ENCODE measurements around the gene CDH24. TPM values are rescaled to one million over a fixed set of nuclear protein-coding genes. Genes with fewer than 3 reads are reported as not detected.

Gene CDH24
- total RNA-seq, 6 experiments from 2014 or later: 0.26 to 0.74 (median 0.54) TPM

- H3K27ac ChIP-seq: no peak overlapping the region
- ATAC-seq (no peak), DNase-seq (no peak)
- H3K9me3 ChIP-seq: no peaks in the 10 kb centered on the region
- no peak overlapping the region for H3K4me3 ChIP-seq
- WGBS (ENCODE audit: insufficient coverage, low coverage, low lambda C conversion rate, missing lambda C conversion rate): 63% methylated on average over 2 of the region's 2 CpGs
- no peaks in the 10 kb centered on the region for H3K27me3 ChIP-seq
- H3K4me1 ChIP-seq: peaks cover 0 to 6% (median 3%) of the 10 kb centered on the region in 4 donors
- H3K36me3 ChIP-seq: peaks cover 4 to 59% (median 14%) of the 10 kb centered on the region in 4 donors
- TF ChIP-seq POLR2A (IDR thresholded peaks at IDR 0.05) (no peak), CTCF (IDR thresholded peaks at IDR 0.05) (no peak)
- intact Hi-C loops (cut with DNase I): no loop called here
Observed at GRCh38 chr14:23028799-23029198, 28.5 kb downstream of the CDH24 start.

- Histone ChIP-seq H3K4me3 (no peak overlapping the region), H3K27me3 (no peaks in the 10 kb centered on the region), H3K27ac (no peak overlapping the region), H3K4me1 (no peaks in the 10 kb centered on the region), H3K36me3 (peaks cover 3 to 29% (median 7%) of the 10 kb centered on the region in 4 donors), H3K9me3 (no peaks in the 10 kb centered on the region)
- WGBS (ENCODE audit: insufficient coverage, low coverage, low lambda C conversion rate, missing lambda C conversion rate): 75% methylated on average over 4 of the region's 4 CpGs
- TF ChIP-seq POLR2A (IDR thresholded peaks at IDR 0.05): no peak
- no peak for TF ChIP-seq CTCF (IDR thresholded peaks at IDR 0.05)
- ATAC-seq (no peak), DNase-seq (no peak)
- intact Hi-C loops (cut with DNase I): no loop called here
Observed at GRCh38 chr14:23025151-23025814, 32.0 kb downstream of the CDH24 start.

GRCh38 chr14:23024612-23025075, 32.7 kb downstream of the CDH24 start:
- DNase-seq: no peak
- Histone ChIP-seq H3K36me3 (peaks cover 3 to 28% (median 7%) of the 10 kb centered on the region in 4 donors), H3K27me3 (no peaks in the 10 kb centered on the region), H3K4me3 (no peak overlapping the region), H3K4me1 (no peaks in the 10 kb centered on the region), H3K27ac (no peak overlapping the region), H3K9me3 (no peaks in the 10 kb centered on the region)
- TF ChIP-seq POLR2A (IDR thresholded peaks at IDR 0.05): no peak
- no peak for TF ChIP-seq CTCF (IDR thresholded peaks at IDR 0.05)
- ATAC-seq: no peak
- intact Hi-C loops (cut with DNase I): no loop called here
- 67% methylated on average over 7 of the region's 7 CpGs for WGBS (ENCODE audit: insufficient coverage, low coverage, low lambda C conversion rate, missing lambda C conversion rate)

- H3K4me3 ChIP-seq: no peak overlapping the region
- intact Hi-C loops (cut with DNase I): no loop called here
- ATAC-seq (no peak), DNase-seq (no peak)
- WGBS (ENCODE audit: insufficient coverage, low coverage, low lambda C conversion rate, missing lambda C conversion rate): 95% methylated on average over 2 of the region's 2 CpGs
- no peak for TF ChIP-seq CTCF (IDR thresholded peaks at IDR 0.05)
- TF ChIP-seq POLR2A (IDR thresholded peaks at IDR 0.05): no peak
- H3K36me3 ChIP-seq: peaks cover 3 to 20% (median 7%) of the 10 kb centered on the region in 4 donors
- no peak overlapping the region for H3K27ac ChIP-seq
- no peaks in the 10 kb centered on the region for H3K4me1 ChIP-seq
- no peaks in the 10 kb centered on the region for H3K9me3 ChIP-seq
- no peaks in the 10 kb centered on the region for H3K27me3 ChIP-seq
Observed at GRCh38 chr14:23023795-23024152, 33.5 kb downstream of the CDH24 start.

All from right lobe of liver (tissue), 6 donors.